GM13976 (cell line): ENCODE data around the gene SLC35B2.
A peak's percentile ranks its signal among the peaks of the same experiment; 100 is the strongest.
"Not testable (repeated sequence)": the region's sequence is repeated elsewhere in the genome, so short reads cannot be mapped to it uniquely, and the experiment has no call there.

Experiments used
- DNase-seq: peaks from one replicate; pipeline ENCODE4 v3.0.0; 2012; ENCODE audit warnings: low spot score
- CTCF ChIP-seq: IDR thresholded peaks from 2 replicates; pipeline ENCODE4 v1.5.1; 2012; ENCODE audit warnings: borderline replicate concordance, mild to moderate bottlenecking; ENCODE audit not compliant: insufficient read depth; ENCODE audit errors: extremely low read depth, missing control alignments, control extremely low read depth
- in situ Hi-C: fragments of 300-500 bp; cut with MboI; formaldehyde crosslinking; loops from one replicate; pipeline ENCODE4 v1.12.0; 2022; ENCODE audit warnings: low sequenced_read_pairs, mixed read lengths, inconsistent platforms; ENCODE audit not compliant: unreplicated experiment

Gene SLC35B2

GRCh38 chr6:44233567-44234100 is 23.7 kb downstream of the SLC35B2 start:
- no peak for TF ChIP-seq CTCF
- in situ Hi-C loops: loop anchor here (5.0 kb wide), 1 partner anchor 61 kb away; no protein-coding TSS in a partner anchor
- DNase-seq: peak; percentile 12

- no peak for TF ChIP-seq CTCF
These were observed 24.4 kb downstream of the SLC35B2 start for GRCh38 chr6:44232676-44233566.

GRCh38 chr6:44231426-44231825 is 25.9 kb downstream of the SLC35B2 start:
- DNase-seq: not testable (repeated sequence)
- in situ Hi-C loops: loop anchor here (5.0 kb wide), 1 partner anchor 59 kb away; no protein-coding TSS in a partner anchor

More at GRCh38 chr6:44232676-44233566, 24.4 kb downstream of the SLC35B2 start:
- peak; percentile 15 for DNase-seq
- in situ Hi-C loops: loop anchor here (5.0 kb wide), 1 partner anchor 61 kb away; no protein-coding TSS in a partner anchor

- no peak for TF ChIP-seq CTCF
- in situ Hi-C loops: loop anchor here (5.0 kb wide), 1 partner anchor 58 kb away; no protein-coding TSS in a partner anchor
- DNase-seq: peak; percentile 5
These were observed 27.2 kb downstream of the SLC35B2 start for GRCh38 chr6:44230034-44230675.

GRCh38 chr6:44229376-44230033 is 27.8 kb downstream of the SLC35B2 start:
- no peak for DNase-seq
- TF ChIP-seq CTCF: no peak
- in situ Hi-C loops: loop anchor here (5.0 kb wide), 1 partner anchor 57 kb away; no protein-coding TSS in a partner anchor

- peak; percentile 9 for DNase-seq
- no peak for TF ChIP-seq CTCF
- in situ Hi-C loops: no loop called here
These were observed 28.5 kb downstream of the SLC35B2 start for GRCh38 chr6:44228836-44229235.
